DND-41 (cell line): ENCODE measurements around the gene UFC1.

Experiments used
- CTCF ChIP-seq: IDR thresholded peaks from 2 replicates; pipeline ENCODE4 v1.5.1; 2012; ENCODE audit warnings: borderline replicate concordance, low read length, moderate library complexity, mild to moderate bottlenecking; ENCODE audit not compliant: poor library complexity, severe bottlenecking; ENCODE audit errors: extremely low read depth
- EZH2 ChIP-seq: IDR thresholded peaks from 3 replicates; pipeline ENCODE4 v1.6.1; 2012; ENCODE audit warnings: borderline replicate concordance, low read depth, mild to moderate bottlenecking, moderate library complexity, low read length, inconsistent platforms; ENCODE audit not compliant: severe bottlenecking

- no peak for TF ChIP-seq CTCF
- TF ChIP-seq EZH2: no peak
These were observed 19.1 kb downstream of the UFC1 start for GRCh38 chr1:161172776-161173376.
